GM23248 (cell line): ENCODE measurements around the gene LSM12.

Experiments
- EZH2 ChIP-seq: fragments of 200-600 bp; sonication (generic); IDR thresholded peaks from 2 replicates; pipeline ENCODE4 v1.6.1; 2018; ENCODE audit warnings: antibody characterized with exemption, mild to moderate bottlenecking; ENCODE audit not compliant: insufficient read depth, poor library complexity, severe bottlenecking
- EZH2phosphoT487 ChIP-seq: fragments of 200-600 bp; sonication (generic); IDR thresholded peaks from 2 replicates; pipeline ENCODE4 v1.6.1; 2018; ENCODE audit warnings: antibody characterized with exemption, moderate library complexity, mild to moderate bottlenecking, low read depth; ENCODE audit not compliant: insufficient read depth

GRCh38 chr17:44000871-44001460 lies 65.5 kb downstream of the LSM12 start:
- TF ChIP-seq EZH2 (no peak), EZH2phosphoT487 (no peak)
